Gastroesophageal sphincter (tissue), 3 donors: ENCODE measurements around the gene CTTNBP2.

Experiments used
- CTCF ChIP-seq, 4 experiments: fragments of 200-600 bp in 2 of 4; fragments of 450-650 bp in 2 of 4; sonication (generic) in 1 of 4; IDR thresholded peaks; one replicate each; pipeline ENCODE4 v1.5.1; 2017 to 2019; ENCODE audit warnings: antibody characterized with exemption in 4 of 4, mild to moderate bottlenecking in 2 of 4, moderate library complexity in 2 of 4
- EP300 ChIP-seq: sonication (generic); formaldehyde crosslinking; IDR thresholded peaks from one replicate; pipeline ENCODE4 v1.6.1; 2017; ENCODE audit warnings: antibody characterized with exemption, mild to moderate bottlenecking
- POLR2AphosphoS5 ChIP-seq: sonication (generic); formaldehyde crosslinking; IDR thresholded peaks from one replicate; pipeline ENCODE4 v1.6.1; 2017; ENCODE audit warnings: antibody characterized with exemption

GRCh38 chr7:117692338-117692737 lies 180.9 kb downstream of the CTTNBP2 start:
- TF ChIP-seq CTCF (IDR thresholded peaks at IDR 0.05) (no peak), EP300 (no peak), POLR2AphosphoS5 (no peak)
